Endothelial cell of umbilical vein (primary cell): ENCODE results near the gene TARP.

Experiments used
- BruUV-seq: library from RNA; stranded (reverse); fragments of 400-500 nt; replicated peaks from 2 replicates; lab custom pipeline; 2021; lab: Mats Ljungman, UMichigan
- CTCF ChIA-PET: fragments of 300-600, 350-600 bp; sonication (Branson Sonifier 250); formaldehyde crosslinking; loops from one replicate; lab custom pipeline; 2021; ENCODE audit warnings: antibody characterized with exemption, inconsistent platforms; lab: Charles Lee
- POLR2A ChIA-PET: fragments of 300-600, 350-600 bp; sonication (Branson Sonifier 250); formaldehyde crosslinking; loops from one replicate; lab custom pipeline; 2021; ENCODE audit warnings: antibody characterized with exemption, inconsistent platforms; lab: Charles Lee
- DNase-seq: peaks from one replicate; pipeline ENCODE4 v3.0.0-alpha.2; 2011; ENCODE audit warnings: low read depth, low spot score
- FAIRE-seq: peaks from 2 replicates; lab custom pipeline; 2011; peaks lifted over from hg19 to GRCh38; lab: Jason Lieb, UNC
- H2AFZ ChIP-seq: 2 replicates; pipeline ENCODE4 v1.6.0; 2012; ENCODE audit warnings: low read depth, low read length, control low read depth, inconsistent platforms
- H3K27ac ChIP-seq: 2 replicates; pipeline ENCODE4 v1.5.1; 2011; ENCODE audit warnings: low read depth, mild to moderate bottlenecking, control low read depth, low read length, moderate library complexity; ENCODE audit not compliant: insufficient read depth
- H3K27me3 ChIP-seq, 2 experiments: 2 replicates each; pipeline versions ENCODE4 v1.6.0 to v1.6.1; 2011; ENCODE audit warnings: low read length in 2 of 2, mixed read lengths in 1 of 2; ENCODE audit not compliant: control insufficient read depth in 2 of 2, insufficient read depth in 2 of 2
- H3K36me3 ChIP-seq, 2 experiments: 2 replicates in 1 of 2; 3 replicates in 1 of 2; pipeline ENCODE4 v1.5.1; 2011; ENCODE audit warnings: low read length in 2 of 2, mild to moderate bottlenecking in 1 of 2, moderate library complexity in 1 of 2; ENCODE audit not compliant: control insufficient read depth in 2 of 2, insufficient read depth in 2 of 2; ENCODE audit errors: extremely low read depth in 1 of 2
- H3K4me1 ChIP-seq: 3 replicates; pipeline ENCODE4 v1.5.1; 2011; ENCODE audit warnings: mild to moderate bottlenecking, low read length; ENCODE audit not compliant: control insufficient read depth, insufficient read depth; ENCODE audit errors: extremely low read depth
- H3K4me2 ChIP-seq: 2 replicates; pipeline ENCODE4 v1.6.1; 2011; ENCODE audit warnings: low read length, control low read depth, mixed read lengths; ENCODE audit not compliant: insufficient read depth
- H3K4me3 ChIP-seq, 3 experiments: fragments of 200-600 bp in 1 of 3; sonication (generic), shearing (Covaris generic) in 1 of 3; replicated peaks in 1 of 3; 2 replicates each; pipeline ENCODE4 v1.5.1; 2011 to 2016; ENCODE audit warnings: control low read depth in 3 of 3, low read length in 3 of 3, mild to moderate bottlenecking in 2 of 3, inconsistent platforms in 1 of 3, low read depth in 1 of 3, moderate library complexity in 1 of 3; ENCODE audit not compliant: insufficient read depth in 1 of 3
- H3K79me2 ChIP-seq: 2 replicates; pipeline ENCODE4 v1.6.0; 2012; ENCODE audit warnings: low read length, inconsistent platforms; ENCODE audit not compliant: control insufficient read depth, insufficient read depth
- H3K9ac ChIP-seq: replicated peaks from 2 replicates; pipeline ENCODE3; 2011; ENCODE audit warnings: low read length, control low read depth; ENCODE audit not compliant: insufficient read depth; ENCODE audit errors: extremely low read depth
- H3K9me1 ChIP-seq: replicated peaks from 3 replicates; pipeline ENCODE4 v1.6.0; 2011; ENCODE audit warnings: mild to moderate bottlenecking, low read length; ENCODE audit not compliant: control insufficient read depth, insufficient read depth; ENCODE audit errors: extremely low read depth
- H3K9me3 ChIP-seq: replicated peaks from 2 replicates; pipeline ENCODE4 v1.5.1; 2012; ENCODE audit warnings: low read length, inconsistent platforms; ENCODE audit not compliant: control insufficient read depth, insufficient read depth
- H4K20me1 ChIP-seq: replicated peaks from 2 replicates; pipeline ENCODE3; 2011; ENCODE audit warnings: mild to moderate bottlenecking, low read length; ENCODE audit not compliant: control insufficient read depth, insufficient read depth; ENCODE audit errors: extremely low read depth
- FOS ChIP-seq: IDR thresholded peaks from 2 replicates; pipeline ENCODE4 v1.6.1; 2011; ENCODE audit warnings: mild to moderate bottlenecking, low read length, moderate library complexity, borderline replicate concordance; ENCODE audit not compliant: insufficient read depth
- GATA2 ChIP-seq: IDR thresholded peaks from 2 replicates; pipeline ENCODE4 v1.7.0; 2011; ENCODE audit warnings: low read depth, mild to moderate bottlenecking, moderate library complexity, mixed read lengths, low read length; ENCODE audit not compliant: insufficient read length, insufficient read depth
- MYC ChIP-seq: IDR thresholded peaks from one replicate; pipeline ENCODE4 v1.6.1; 2011; ENCODE audit warnings: mild to moderate bottlenecking, low read depth, low read length
- dilution Hi-C: fragments of 300-500 bp; cut with MboI; formaldehyde crosslinking; loops from one replicate; pipeline ENCODE4 v1.15.0; 2019; ENCODE audit warnings: low sequenced_read_pairs; ENCODE audit not compliant: extremely low pct_ligation_motif_present
- intact Hi-C: fragments of 100-400 bp; cut with micrococcal nuclease; formaldehyde crosslinking; loops from one replicate; pipeline ENCODE4 v1.10.0; 2022
- TF ChIP-seq, protein P1 (sequence below): IDR thresholded peaks from 2 replicates; pipeline ENCODE4 v1.6.1; 2011; ENCODE audit not compliant: insufficient read depth, insufficient read length

The TARP gene

DNA sequence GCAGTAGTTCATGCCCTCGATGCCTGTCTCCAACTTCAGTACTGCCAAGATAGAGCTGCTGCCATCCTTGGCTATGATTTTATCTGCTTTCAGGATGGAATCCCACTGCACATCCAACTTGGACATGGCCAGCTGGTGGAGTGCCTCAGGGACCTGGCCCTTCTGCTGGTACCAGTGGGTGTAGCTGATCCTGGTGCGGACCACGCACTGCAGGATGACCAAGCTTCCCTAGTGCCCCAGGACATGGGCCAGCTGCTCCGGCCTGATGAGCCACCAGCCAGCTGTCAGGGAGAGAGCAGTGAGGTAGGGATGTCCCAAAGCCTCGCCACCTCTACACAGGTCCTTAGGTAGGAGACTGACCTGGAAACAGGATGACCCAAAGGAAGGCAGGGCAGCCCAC is 49.0 kb upstream of the TARP start:
- TF ChIP-seq GATA2: no peak
- TF ChIP-seq MYC: no peak
- no peak for TF ChIP-seq FOS
- POLR2A ChIA-PET: no interaction called here
- Histone ChIP-seq H3K4me2 (no peak overlapping the region), H3K9ac (no peak overlapping the region), H3K36me3 (no peaks in the 10 kb centered on the region), H3K4me3 (no peak overlapping the region), H3K9me3 (no peaks in the 10 kb centered on the region), H3K27me3 (peaks cover 6 to 13% of the 10 kb centered on the region in 2 experiments), H3K27ac (no peak overlapping the region), H4K20me1 (no peaks in the 10 kb centered on the region), H2AFZ (no peak overlapping the region), H3K9me1 (no peaks in the 10 kb centered on the region), H3K79me2 (no peaks in the 10 kb centered on the region), H3K4me1 (no peaks in the 10 kb centered on the region)
- no peak for FAIRE-seq
- no peak for DNase-seq
- intact Hi-C loops: no loop called here
- dilution Hi-C loops: no loop called here
- CTCF ChIA-PET: interaction anchor here (1.2 to 4.5 kb wide), 4 partner anchors 13 to 214 kb away, joined by 4 to 28 read pairs (median 6); no protein-coding TSS in a partner anchor
- no TSS peak for BruUV-seq

DNA sequence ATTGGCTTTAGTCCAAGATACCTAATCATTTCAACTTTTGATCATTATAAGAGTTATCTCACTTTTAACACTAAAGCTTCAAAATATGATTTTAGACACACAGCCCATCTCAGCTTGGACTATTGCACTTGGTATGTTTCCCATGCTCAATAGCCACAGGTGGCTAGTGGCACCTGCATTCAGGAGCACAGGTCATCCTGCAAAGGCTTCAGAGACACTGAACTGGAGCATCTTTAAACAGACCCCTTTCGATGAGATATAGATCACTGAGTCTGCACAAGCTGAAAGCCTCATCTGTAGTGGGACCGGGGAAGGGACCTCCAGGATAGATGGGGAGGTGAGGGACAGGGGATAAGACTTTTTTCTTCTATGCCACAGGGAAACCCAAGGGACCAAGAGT is 48.5 kb upstream of the TARP start:
- DNase-seq: no peak
- CTCF ChIA-PET: interaction anchor here (0.7 to 4.5 kb wide), 7 partner anchors 10 to 213 kb away, joined by 3 to 28 read pairs (median 4); no protein-coding TSS in a partner anchor
- H3K4me1 ChIP-seq: no peaks in the 10 kb centered on the region
- no peak overlapping the region for H3K9ac ChIP-seq
- TF ChIP-seq, protein P1, sequence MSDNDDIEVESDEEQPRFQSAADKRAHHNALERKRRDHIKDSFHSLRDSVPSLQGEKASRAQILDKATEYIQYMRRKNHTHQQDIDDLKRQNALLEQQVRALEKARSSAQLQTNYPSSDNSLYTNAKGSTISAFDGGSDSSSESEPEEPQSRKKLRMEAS: no peak
- H3K27ac ChIP-seq: no peak overlapping the region
- H4K20me1 ChIP-seq: no peaks in the 10 kb centered on the region
- H3K9me1 ChIP-seq: no peaks in the 10 kb centered on the region
- no peaks in the 10 kb centered on the region for H3K79me2 ChIP-seq
- no peaks in the 10 kb centered on the region for H3K9me3 ChIP-seq
- H3K36me3 ChIP-seq: no peaks in the 10 kb centered on the region
- intact Hi-C loops (no loop called here), dilution Hi-C loops (no loop called here)
- POLR2A ChIA-PET: no interaction called here
- no TSS peak for BruUV-seq
- H2AFZ ChIP-seq: no peak overlapping the region
- FAIRE-seq: no peak
- no peak overlapping the region for H3K4me2 ChIP-seq
- H3K4me3 ChIP-seq: no peak overlapping the region
- peaks cover 4 to 13% of the 10 kb centered on the region in 2 experiments for H3K27me3 ChIP-seq
